Activated naive CD8-positive, alpha-beta T cell (primary cell): ENCODE measurements around the gene CCL25.

Experiments
- H3K27ac Mint-ChIP-seq: one replicate; pipeline ENCODE4 v1.8.0; 2021; ENCODE audit warnings: mixed read lengths
- H3K27me3 Mint-ChIP-seq: one replicate; pipeline ENCODE4 v1.8.0; 2021; ENCODE audit warnings: mixed read lengths
- H3K36me3 Mint-ChIP-seq: one replicate; pipeline ENCODE4 v1.8.0; 2021; ENCODE audit warnings: mixed read lengths
- H3K4me1 Mint-ChIP-seq: one replicate; pipeline ENCODE4 v1.8.0; 2021; ENCODE audit warnings: low read depth, mixed read lengths
- H3K4me3 Mint-ChIP-seq: one replicate; pipeline ENCODE4 v1.8.0; 2021; ENCODE audit warnings: mild to moderate bottlenecking, mixed read lengths
- H3K9me3 Mint-ChIP-seq: one replicate; pipeline ENCODE4 v1.8.0; 2021; ENCODE audit warnings: low read depth, mixed read lengths

The CCL25 gene

GRCh38 chr19:8065875-8066261 lies 13.3 kb downstream of the CCL25 start:
- Mint-ChIP-seq H3K27me3 (no peaks in the 10 kb centered on the region), H3K36me3 (no peaks in the 10 kb centered on the region), H3K4me3 (no peak overlapping the region), H3K9me3 (no peaks in the 10 kb centered on the region), H3K4me1 (no peaks in the 10 kb centered on the region), H3K27ac (no peak overlapping the region)

GRCh38 chr19:8069096-8069973 lies 16.8 kb downstream of the CCL25 start:
- H3K36me3 Mint-ChIP-seq = peaks cover 2% of the 10 kb centered on the region

GRCh38 chr19:8071912-8072311 lies 19.4 kb downstream of the CCL25 start:
- Mint-ChIP-seq H3K4me3 (no peak overlapping the region), H3K36me3 (peaks cover 2% of the 10 kb centered on the region), H3K4me1 (peaks cover 6% of the 10 kb centered on the region), H3K27ac (no peak overlapping the region), H3K9me3 (no peaks in the 10 kb centered on the region), H3K27me3 (no peaks in the 10 kb centered on the region)

More at GRCh38 chr19:8069096-8069973, 16.8 kb downstream of the CCL25 start:
- Mint-ChIP-seq H3K27me3 (no peaks in the 10 kb centered on the region), H3K27ac (no peak overlapping the region), H3K9me3 (no peaks in the 10 kb centered on the region), H3K4me3 (no peak overlapping the region), H3K4me1 (peaks cover 6% of the 10 kb centered on the region)

- H3K36me3 Mint-ChIP-seq = peaks cover 2% of the 10 kb centered on the region
- peaks cover 6% of the 10 kb centered on the region for H3K4me1 Mint-ChIP-seq
- H3K9me3 Mint-ChIP-seq = no peaks in the 10 kb centered on the region
- H3K27ac Mint-ChIP-seq = no peak overlapping the region
- H3K27me3 Mint-ChIP-seq = no peaks in the 10 kb centered on the region
- H3K4me3 Mint-ChIP-seq = no peak overlapping the region
Measured at GRCh38 chr19:8074501-8074900, 21.9 kb downstream of the CCL25 start.

- peaks cover 6% of the 10 kb centered on the region for H3K4me1 Mint-ChIP-seq
- no peak overlapping the region for H3K4me3 Mint-ChIP-seq
- H3K27ac Mint-ChIP-seq = no peak overlapping the region
- H3K27me3 Mint-ChIP-seq = no peaks in the 10 kb centered on the region
- peaks cover 2% of the 10 kb centered on the region for H3K36me3 Mint-ChIP-seq
- H3K9me3 Mint-ChIP-seq = no peaks in the 10 kb centered on the region
Measured at GRCh38 chr19:8075158-8076074, 22.9 kb downstream of the CCL25 start.

- no peak overlapping the region for H3K4me3 Mint-ChIP-seq
- H3K4me1 Mint-ChIP-seq = no peaks in the 10 kb centered on the region
- H3K27ac Mint-ChIP-seq = no peak overlapping the region
- H3K27me3 Mint-ChIP-seq = no peaks in the 10 kb centered on the region
- no peaks in the 10 kb centered on the region for H3K9me3 Mint-ChIP-seq
- no peaks in the 10 kb centered on the region for H3K36me3 Mint-ChIP-seq
Measured at GRCh38 chr19:8079988-8080387, 27.4 kb downstream of the CCL25 start.

GRCh38 chr19:8080832-8081231 lies 28.3 kb downstream of the CCL25 start:
- H3K27ac Mint-ChIP-seq = no peak overlapping the region
- peaks cover 1% of the 10 kb centered on the region for H3K4me1 Mint-ChIP-seq
- no peak overlapping the region for H3K4me3 Mint-ChIP-seq

GRCh38 chr19:8081569-8082550 lies 29.3 kb downstream of the CCL25 start:
- Mint-ChIP-seq H3K36me3 (no peaks in the 10 kb centered on the region), H3K27ac (no peak overlapping the region), H3K4me3 (no peak overlapping the region), H3K4me1 (peaks cover 1% of the 10 kb centered on the region), H3K27me3 (no peaks in the 10 kb centered on the region), H3K9me3 (no peaks in the 10 kb centered on the region)

More at GRCh38 chr19:8080832-8081231, 28.3 kb downstream of the CCL25 start:
- Mint-ChIP-seq H3K27me3 (no peaks in the 10 kb centered on the region), H3K9me3 (no peaks in the 10 kb centered on the region), H3K36me3 (no peaks in the 10 kb centered on the region)

GRCh38 chr19:8083141-8083540 lies 30.6 kb downstream of the CCL25 start:
- H3K9me3 Mint-ChIP-seq = no peaks in the 10 kb centered on the region
- H3K4me3 Mint-ChIP-seq = no peak overlapping the region
- no peak overlapping the region for H3K27ac Mint-ChIP-seq
- no peaks in the 10 kb centered on the region for H3K36me3 Mint-ChIP-seq
- peaks cover 1% of the 10 kb centered on the region for H3K4me1 Mint-ChIP-seq
- no peaks in the 10 kb centered on the region for H3K27me3 Mint-ChIP-seq

GRCh38 chr19:8084152-8084551 lies 31.6 kb downstream of the CCL25 start:
- Mint-ChIP-seq H3K27ac (no peak overlapping the region), H3K4me3 (no peak overlapping the region), H3K36me3 (no peaks in the 10 kb centered on the region), H3K4me1 (peaks cover 1% of the 10 kb centered on the region), H3K9me3 (no peaks in the 10 kb centered on the region), H3K27me3 (no peaks in the 10 kb centered on the region)

- no peak overlapping the region for H3K27ac Mint-ChIP-seq
- no peaks in the 10 kb centered on the region for H3K36me3 Mint-ChIP-seq
- H3K4me3 Mint-ChIP-seq = no peak overlapping the region
- H3K9me3 Mint-ChIP-seq = no peaks in the 10 kb centered on the region
- peaks cover 1% of the 10 kb centered on the region for H3K4me1 Mint-ChIP-seq
- no peaks in the 10 kb centered on the region for H3K27me3 Mint-ChIP-seq
Measured at GRCh38 chr19:8085598-8086408, 33.2 kb downstream of the CCL25 start.

GRCh38 chr19:8086849-8087248 lies 34.3 kb downstream of the CCL25 start:
- Mint-ChIP-seq H3K4me3 (no peak overlapping the region), H3K9me3 (no peaks in the 10 kb centered on the region), H3K27ac (no peak overlapping the region), H3K27me3 (no peaks in the 10 kb centered on the region), H3K36me3 (no peaks in the 10 kb centered on the region), H3K4me1 (peaks cover 1% of the 10 kb centered on the region)

- Mint-ChIP-seq H3K4me3 (no peak overlapping the region), H3K9me3 (no peaks in the 10 kb centered on the region), H3K27ac (no peak overlapping the region), H3K27me3 (no peaks in the 10 kb centered on the region), H3K4me1 (peaks cover 1% of the 10 kb centered on the region), H3K36me3 (no peaks in the 10 kb centered on the region)
Measured at GRCh38 chr19:8087876-8088275, 35.3 kb downstream of the CCL25 start.
